ENCODE measurements around the gene ZNF207. TPM values are rescaled to one million over a fixed set of nuclear protein-coding genes. Genes with fewer than 3 reads are reported as not detected.

ZNF207 gene
- total and polyA plus RNA-seq, 2 donors from 2014 or later: 54.3 to 150 TPM

- Histone ChIP-seq H3K4me1 (ENCODE audit: control insufficient read depth in 2 of 3, insufficient read depth in 2 of 3, low read depth in 1 of 3, low read length in 3 of 3) (no peaks in the 10 kb centered on the region), H3K4me3 (ENCODE audit: low read length in 3 of 3) (no peak overlapping the region), H3K9ac (ENCODE audit: low read length in 3 of 3) (no peak overlapping the region), H3K36me3 (ENCODE audit: control insufficient read depth in 2 of 3, insufficient read depth in 3 of 3, low read length in 3 of 3) (no peaks in the 10 kb centered on the region), H3K9me3 (ENCODE audit: control insufficient read depth in 2 of 3, insufficient read depth in 1 of 3, low read length in 3 of 3) (no peaks in the 10 kb centered on the region), H3K27me3 (ENCODE audit: control insufficient read depth, insufficient read depth, low read length) (no peaks in the 10 kb centered on the region), H3K27ac (ENCODE audit: low read depth in 2 of 2, low read length in 2 of 2) (no peak overlapping the region)
- intact Hi-C loops (cut with DNase I): no loop called here
- FAIRE-seq (no peak), DNase-seq (no peak)
- TF ChIP-seq, protein P1, sequence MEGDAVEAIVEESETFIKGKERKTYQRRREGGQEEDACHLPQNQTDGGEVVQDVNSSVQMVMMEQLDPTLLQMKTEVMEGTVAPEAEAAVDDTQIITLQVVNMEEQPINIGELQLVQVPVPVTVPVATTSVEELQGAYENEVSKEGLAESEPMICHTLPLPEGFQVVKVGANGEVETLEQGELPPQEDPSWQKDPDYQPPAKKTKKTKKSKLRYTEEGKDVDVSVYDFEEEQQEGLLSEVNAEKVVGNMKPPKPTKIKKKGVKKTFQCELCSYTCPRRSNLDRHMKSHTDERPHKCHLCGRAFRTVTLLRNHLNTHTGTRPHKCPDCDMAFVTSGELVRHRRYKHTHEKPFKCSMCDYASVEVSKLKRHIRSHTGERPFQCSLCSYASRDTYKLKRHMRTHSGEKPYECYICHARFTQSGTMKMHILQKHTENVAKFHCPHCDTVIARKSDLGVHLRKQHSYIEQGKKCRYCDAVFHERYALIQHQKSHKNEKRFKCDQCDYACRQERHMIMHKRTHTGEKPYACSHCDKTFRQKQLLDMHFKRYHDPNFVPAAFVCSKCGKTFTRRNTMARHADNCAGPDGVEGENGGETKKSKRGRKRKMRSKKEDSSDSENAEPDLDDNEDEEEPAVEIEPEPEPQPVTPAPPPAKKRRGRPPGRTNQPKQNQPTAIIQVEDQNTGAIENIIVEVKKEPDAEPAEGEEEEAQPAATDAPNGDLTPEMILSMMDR (IDR thresholded peaks at IDR 0.05; ENCODE audit: borderline replicate concordance, extremely low read depth, insufficient read depth): no peak
These were observed 38.9 kb downstream of the ZNF207 start for GRCh38 chr17:32388613-32389459.

DNA sequence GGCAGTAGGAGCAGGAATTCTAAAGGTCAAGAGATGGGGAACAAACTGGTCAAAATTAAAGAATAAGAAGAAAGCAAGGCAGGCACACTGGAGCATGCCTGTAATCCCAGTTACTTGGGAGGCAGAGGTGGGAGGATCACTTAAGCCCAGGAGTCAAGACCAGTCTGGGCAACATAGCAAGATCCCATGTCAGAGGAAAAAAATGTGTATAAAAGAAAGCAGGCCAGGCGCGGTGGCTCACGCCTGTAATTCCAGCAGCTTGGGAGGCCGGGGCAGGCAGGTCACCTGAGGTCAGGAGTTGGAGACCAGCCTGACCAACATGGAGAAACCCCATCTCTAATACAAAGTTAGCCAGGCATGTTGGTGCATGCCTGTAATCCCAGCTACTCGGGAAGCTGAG lies 43.9 kb downstream of the ZNF207 start:
- H3K27me3 ChIP-seq (ENCODE audit: control insufficient read depth, insufficient read depth, low read length): no peaks in the 10 kb centered on the region
- no peaks in the 10 kb centered on the region for H3K36me3 ChIP-seq (ENCODE audit: control insufficient read depth in 2 of 3, insufficient read depth in 3 of 3, low read length in 3 of 3)
- TF ChIP-seq, protein P1 (IDR thresholded peaks at IDR 0.05; ENCODE audit: borderline replicate concordance, extremely low read depth, insufficient read depth): no peak
- H3K9me3 ChIP-seq (ENCODE audit: control insufficient read depth in 2 of 3, insufficient read depth in 1 of 3, low read length in 3 of 3): no peaks in the 10 kb centered on the region
- H3K9ac ChIP-seq (ENCODE audit: low read length in 3 of 3): no peak overlapping the region
- H3K4me1 ChIP-seq (ENCODE audit: control insufficient read depth in 2 of 3, insufficient read depth in 2 of 3, low read depth in 1 of 3, low read length in 3 of 3): peaks cover 0 to 4% (median 0%) of the 10 kb centered on the region in 3 donors
- intact Hi-C loops (cut with DNase I): no loop called here
- DNase-seq: no peak
- no peak for FAIRE-seq
- H3K27ac ChIP-seq (ENCODE audit: low read depth in 2 of 2, low read length in 2 of 2): no peak overlapping the region
- H3K4me3 ChIP-seq (ENCODE audit: low read length in 3 of 3): no peak overlapping the region

DNA sequence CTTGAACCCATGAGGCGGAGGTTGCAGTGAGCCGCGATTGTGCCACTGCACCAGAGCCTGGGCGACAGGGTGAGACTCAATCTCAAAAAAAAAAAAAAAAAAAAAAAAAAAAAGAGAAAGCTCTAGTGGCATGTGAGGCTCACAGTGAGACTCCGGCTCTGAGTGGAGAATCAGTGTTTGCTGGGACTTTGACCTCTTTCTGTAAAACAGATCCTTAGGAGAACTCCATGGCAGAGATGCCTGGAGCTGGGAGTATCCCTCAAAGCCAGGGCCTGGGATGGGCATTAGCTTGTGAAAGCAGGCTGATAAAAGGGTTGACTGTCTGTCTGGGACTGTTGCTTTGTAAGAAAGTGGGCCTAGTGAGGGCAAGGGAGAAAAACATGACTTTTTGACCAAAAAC lies 46.4 kb downstream of the ZNF207 start:
- H3K36me3 ChIP-seq (ENCODE audit: control insufficient read depth in 2 of 3, insufficient read depth in 3 of 3, low read length in 3 of 3): no peaks in the 10 kb centered on the region
- peak in 1 of 5 donors; percentile 12 for DNase-seq
- H3K27ac ChIP-seq (ENCODE audit: low read depth in 2 of 2, low read length in 2 of 2): no peak overlapping the region
- H3K9me3 ChIP-seq (ENCODE audit: control insufficient read depth in 2 of 3, insufficient read depth in 1 of 3, low read length in 3 of 3): no peaks in the 10 kb centered on the region
- peaks cover 0 to 4% (median 0%) of the 10 kb centered on the region in 3 donors for H3K4me1 ChIP-seq (ENCODE audit: control insufficient read depth in 2 of 3, insufficient read depth in 2 of 3, low read depth in 1 of 3, low read length in 3 of 3)
- intact Hi-C loops (cut with DNase I): no loop called here
- no peaks in the 10 kb centered on the region for H3K27me3 ChIP-seq (ENCODE audit: control insufficient read depth, insufficient read depth, low read length)
- no peak overlapping the region for H3K9ac ChIP-seq (ENCODE audit: low read length in 3 of 3)
- TF ChIP-seq, protein P1 (IDR thresholded peaks at IDR 0.05; ENCODE audit: borderline replicate concordance, extremely low read depth, insufficient read depth): no peak
- no peak overlapping the region for H3K4me3 ChIP-seq (ENCODE audit: low read length in 3 of 3)
- no peak for FAIRE-seq
